ENCODE results near the gene OPTN.
"Not testable (repeated sequence)": the region's sequence is repeated elsewhere in the genome, so short reads cannot be mapped to it uniquely, and the experiment has no call there.

Gene OPTN

GRCh38 chr10:13120786-13121499 lies 21.0 kb downstream of the OPTN start:
- DNase-seq (ENCODE audit: low read depth in 2 of 2) = no peak

DNA sequence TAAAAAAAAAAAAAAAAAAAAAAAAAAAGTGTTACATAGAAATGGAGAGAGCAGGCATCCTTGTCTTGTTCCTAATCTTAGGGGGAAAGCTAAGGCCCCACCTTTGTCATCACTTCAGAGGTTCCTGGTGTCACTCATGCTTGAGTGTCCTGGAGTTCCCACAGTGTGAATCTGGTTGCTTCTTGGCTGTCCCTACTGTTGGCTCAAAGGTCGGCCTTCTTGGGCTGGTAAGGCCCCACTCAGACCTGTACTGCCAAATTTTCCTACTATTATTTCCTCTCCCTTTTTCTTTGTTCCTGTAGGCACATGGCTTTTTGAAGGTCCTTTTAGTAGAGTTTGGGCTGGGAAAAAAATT lies 21.5 kb downstream of the OPTN start:
- DNase-seq (ENCODE audit: low read depth in 2 of 2) = no peak

GRCh38 chr10:13136651-13137050 lies 36.7 kb downstream of the OPTN start:
- no peak for DNase-seq (ENCODE audit: low read depth in 2 of 2)

DNA sequence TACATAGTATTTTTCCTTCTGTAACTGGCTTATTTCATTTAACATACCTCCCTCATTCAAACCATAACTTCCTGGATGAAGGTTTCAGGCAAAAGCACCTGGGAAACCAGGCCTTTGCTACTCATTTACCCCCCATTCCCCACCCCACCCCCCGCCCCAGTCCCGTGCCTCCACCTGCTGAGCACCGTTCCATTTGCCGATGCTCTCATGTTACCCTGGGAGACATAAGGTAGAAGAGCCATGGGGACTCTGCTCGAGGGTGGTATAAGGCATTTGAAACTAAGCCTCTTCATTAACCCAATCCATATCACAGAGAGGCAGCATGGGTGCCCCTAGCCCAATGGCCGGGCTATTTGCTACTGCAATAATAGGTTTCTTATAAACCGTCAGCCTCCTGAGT lies 39.2 kb downstream of the OPTN start:
- no peak for DNase-seq (ENCODE audit: low read depth in 2 of 2)

GRCh38 chr10:13139676-13140075 lies 39.7 kb downstream of the OPTN start:
- DNase-seq (ENCODE audit: low read depth in 2 of 2) = no peak

DNA sequence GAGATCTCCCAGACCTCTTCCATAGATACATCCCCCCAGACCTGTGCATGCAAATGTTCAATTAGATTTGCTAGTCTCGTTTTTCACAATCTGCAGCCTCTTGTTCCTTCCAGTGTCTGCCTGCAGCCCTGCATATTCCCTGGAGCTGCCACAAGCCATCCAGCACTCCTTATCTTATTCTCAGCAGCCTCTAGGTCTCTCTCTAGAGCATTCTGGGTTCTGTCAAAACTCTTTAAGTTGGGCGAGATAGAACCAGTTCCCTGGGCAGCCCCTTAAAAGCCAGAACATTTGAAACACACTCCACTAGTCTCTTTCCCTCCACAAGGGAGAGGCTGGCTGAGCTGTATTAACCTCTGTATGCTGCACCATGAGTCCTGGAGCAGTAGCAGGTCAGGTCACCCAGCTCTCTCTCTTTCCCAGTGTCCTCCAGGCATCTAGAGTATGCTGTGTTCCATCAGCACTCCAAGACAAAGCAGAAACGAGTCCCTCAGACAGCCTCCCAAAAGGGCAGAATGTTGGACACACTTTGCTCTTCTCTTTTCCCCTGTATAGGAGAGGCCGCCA lies 40.7 kb downstream of the OPTN start:
- DNase-seq (ENCODE audit: low read depth in 2 of 2) = no peak

DNA sequence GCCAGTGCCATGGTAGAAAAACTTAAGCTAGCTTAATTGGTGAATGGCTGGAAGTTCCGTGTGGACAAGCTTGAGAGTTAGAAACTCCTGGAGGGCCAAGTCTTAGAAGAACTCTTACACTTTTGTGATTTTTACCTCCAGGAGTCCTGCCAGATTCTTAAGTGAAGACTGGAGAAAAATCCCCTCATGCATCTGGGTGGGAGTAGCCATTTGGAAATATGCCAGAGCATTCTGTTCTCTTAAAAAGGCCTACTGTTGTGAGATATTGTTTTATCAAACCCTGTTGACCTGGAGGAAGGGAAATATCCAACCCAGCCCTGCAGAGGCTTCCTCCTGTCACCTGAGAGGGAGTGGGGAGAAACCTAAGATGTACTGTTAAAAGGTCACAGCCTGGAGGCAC lies 43.8 kb downstream of the OPTN start:
- DNase-seq (ENCODE audit: low read depth in 2 of 2) = no peak

- DNase-seq (ENCODE audit: low read depth in 2 of 2) = no peak
These were observed 44.9 kb downstream of the OPTN start for GRCh38 chr10:13144814-13145213.

DNA sequence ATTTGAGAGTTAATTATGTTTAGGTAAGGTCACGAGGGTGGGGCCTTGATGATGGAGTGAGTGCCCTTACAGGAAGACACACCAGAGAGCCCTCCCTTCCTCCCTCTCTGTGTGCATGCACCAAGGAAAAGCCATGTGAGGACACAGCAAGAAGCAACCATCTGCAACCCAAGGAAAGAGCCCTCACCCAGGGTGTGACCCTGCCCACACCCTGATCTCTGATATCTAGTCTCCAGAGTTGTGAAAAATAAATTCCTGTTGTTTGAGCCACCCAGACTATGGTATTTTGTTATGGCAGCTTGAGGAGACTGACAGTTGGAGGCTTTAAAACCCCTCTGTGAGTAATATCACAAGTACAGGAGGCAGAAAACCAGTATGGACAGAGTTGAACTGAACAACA lies 46.4 kb downstream of the OPTN start:
- no peak for DNase-seq (ENCODE audit: low read depth in 2 of 2)

DNA sequence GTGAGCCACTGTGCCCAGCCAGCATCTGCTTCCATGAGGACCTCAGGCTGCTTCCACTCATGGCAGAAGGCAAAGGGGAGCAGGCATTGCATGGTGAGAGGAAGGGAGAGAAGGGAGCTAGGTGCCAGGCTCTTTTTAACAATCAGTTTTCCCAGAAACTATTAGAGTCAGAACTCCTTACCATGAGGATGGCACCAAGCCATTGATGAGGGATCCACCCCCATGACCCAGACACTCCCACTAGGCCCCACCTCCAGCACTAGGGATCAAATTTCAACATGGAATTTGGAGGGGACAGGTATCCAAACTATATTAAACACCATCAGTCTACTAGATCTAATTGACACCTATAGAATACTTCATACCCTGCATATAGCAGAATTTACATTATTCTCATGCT lies 47.2 kb downstream of the OPTN start:
- no peak for DNase-seq (ENCODE audit: low read depth in 2 of 2)

DNA sequence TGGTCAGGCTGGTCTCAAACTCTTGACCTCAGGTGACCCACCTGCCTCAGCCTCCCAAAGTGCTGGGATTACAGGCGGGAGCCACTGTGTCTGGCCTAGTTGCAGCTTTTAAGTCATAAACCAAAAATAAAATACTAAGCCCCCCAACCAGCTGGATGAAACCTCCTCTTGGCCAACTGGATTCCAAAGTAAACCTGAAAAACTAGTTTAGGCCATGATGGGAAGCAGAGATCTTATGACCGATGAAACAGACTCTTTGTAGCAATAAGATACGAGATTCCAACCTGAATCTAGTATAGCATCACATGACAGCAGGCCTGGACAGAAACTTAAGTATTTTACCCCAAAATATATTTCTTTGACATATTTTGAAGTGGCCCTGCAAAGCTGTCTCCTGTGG lies 52.3 kb downstream of the OPTN start:
- DNase-seq (ENCODE audit: low read depth in 2 of 2) = no peak

DNA sequence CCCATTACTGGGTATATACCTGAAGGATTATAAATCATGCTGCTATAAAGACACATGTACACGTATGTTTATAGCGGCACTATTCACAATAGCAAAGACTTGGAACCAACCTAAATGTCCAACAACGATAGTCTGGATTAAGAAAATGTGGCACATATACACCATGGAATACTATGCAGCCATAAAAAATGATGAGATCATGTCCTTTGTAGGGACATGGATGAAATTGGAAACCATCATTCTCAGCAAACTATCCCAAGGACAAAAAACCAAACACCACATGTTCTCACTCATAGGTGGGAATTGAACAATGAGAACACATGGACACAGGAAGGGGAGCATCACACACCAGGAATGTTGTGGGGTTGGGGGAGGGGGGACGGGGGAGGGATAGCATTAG lies 55.9 kb downstream of the OPTN start:
- not testable (repeated sequence) for DNase-seq (ENCODE audit: low read depth in 2 of 2)

GRCh38 chr10:13158401-13158800 lies 58.4 kb downstream of the OPTN start:
- DNase-seq (ENCODE audit: low read depth in 2 of 2) = no peak

- peak; percentile 98 for DNase-seq (ENCODE audit: low read depth in 2 of 2)
These were observed 61.2 kb downstream of the OPTN start, which contains the start of gene MCM10 for GRCh38 chr10:13160934-13161856. TSS of gene MCM10 (plus strand) at chr10:13161558. CDS start at chr10:13164203, 2,645 bp downstream.

- no peak for DNase-seq (ENCODE audit: low read depth in 2 of 2)
These were observed 61.9 kb downstream of the OPTN start for GRCh38 chr10:13161857-13162271.

DNA sequence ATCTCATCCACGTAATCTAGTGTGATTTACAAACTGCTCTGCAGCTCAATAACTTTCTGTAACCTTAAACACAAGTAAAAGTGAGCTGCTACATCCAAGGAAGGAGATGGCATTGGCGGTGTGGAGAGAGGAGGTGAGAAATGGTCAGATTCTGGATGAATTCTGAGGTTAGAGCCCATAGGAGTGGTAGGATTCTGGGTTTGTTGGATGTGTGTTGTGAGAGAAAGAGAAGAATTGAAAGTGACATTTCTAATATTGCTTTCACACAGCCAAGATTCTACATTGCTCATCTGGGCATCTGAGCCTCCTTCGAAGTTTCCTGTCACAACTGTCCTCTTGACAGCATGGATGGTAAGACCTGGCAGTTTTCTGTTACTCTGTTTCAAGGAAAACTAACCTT lies 63.9 kb downstream of the OPTN start:
- DNase-seq (ENCODE audit: low read depth in 2 of 2) = no peak

DNA sequence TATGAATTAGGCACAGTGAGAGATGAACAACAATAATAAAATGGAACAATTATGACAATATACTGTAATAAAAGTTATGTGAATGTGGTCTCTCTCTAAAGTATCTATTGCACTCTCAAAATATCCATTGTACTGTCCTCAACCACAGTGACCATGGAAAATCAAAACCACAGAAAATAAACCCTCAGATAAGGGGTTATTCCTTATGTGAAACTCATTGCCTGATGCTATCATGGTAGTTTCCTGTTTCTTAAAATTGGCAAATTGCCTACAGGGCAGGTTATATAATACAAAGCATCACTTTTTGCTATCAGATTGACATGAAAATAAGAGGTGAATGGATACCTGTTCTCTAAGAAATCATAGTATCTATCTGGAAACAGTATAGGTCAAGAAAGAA lies 65.2 kb downstream of the OPTN start:
- no peak for DNase-seq (ENCODE audit: low read depth in 2 of 2)

GRCh38 chr10:13167568-13167967 lies 67.6 kb downstream of the OPTN start:
- DNase-seq (ENCODE audit: low read depth in 2 of 2) = no peak

DNA sequence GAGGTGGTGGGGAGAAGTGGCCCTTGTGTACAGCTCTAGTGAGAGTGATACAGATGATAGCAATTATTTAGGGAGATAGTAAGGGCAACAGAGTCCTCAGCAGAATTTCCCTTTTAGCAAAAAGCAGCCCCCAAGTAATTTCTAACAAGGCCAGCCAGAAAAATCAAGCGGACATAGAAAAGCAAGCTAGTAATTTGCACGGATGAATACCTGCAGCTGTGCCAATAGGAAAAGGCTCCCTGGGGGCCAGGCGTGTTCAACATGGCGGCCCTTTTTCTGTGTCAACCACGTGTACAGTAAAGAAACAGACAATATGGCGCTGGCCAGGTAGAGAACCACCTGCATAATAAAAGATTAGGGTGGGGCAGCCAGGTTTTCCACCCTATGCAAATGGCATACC lies 68.8 kb downstream of the OPTN start:
- DNase-seq (ENCODE audit: low read depth in 2 of 2) = no peak

GRCh38 chr10:13173616-13174015 lies 73.7 kb downstream of the OPTN start:
- DNase-seq (ENCODE audit: low read depth in 2 of 2) = no peak

GRCh38 chr10:13180788-13181187 lies 80.8 kb downstream of the OPTN start:
- DNase-seq (ENCODE audit: low read depth in 2 of 2) = no peak

GRCh38 chr10:13182424-13182823 lies 82.5 kb downstream of the OPTN start:
- no peak for DNase-seq (ENCODE audit: low read depth in 2 of 2)

GRCh38 chr10:13183625-13184024 lies 83.7 kb downstream of the OPTN start:
- DNase-seq (ENCODE audit: low read depth in 2 of 2) = no peak

Measured in fibroblast of skin of left biceps (primary cell).